Measurements from ENCODE around the gene EFL1. TPM values are rescaled to one million over a fixed set of nuclear protein-coding genes. Genes with fewer than 3 reads are reported as not detected.

The EFL1 gene
- total RNA-seq, 1 experiment from 2014 or later, result 29.1 TPM

DNA sequence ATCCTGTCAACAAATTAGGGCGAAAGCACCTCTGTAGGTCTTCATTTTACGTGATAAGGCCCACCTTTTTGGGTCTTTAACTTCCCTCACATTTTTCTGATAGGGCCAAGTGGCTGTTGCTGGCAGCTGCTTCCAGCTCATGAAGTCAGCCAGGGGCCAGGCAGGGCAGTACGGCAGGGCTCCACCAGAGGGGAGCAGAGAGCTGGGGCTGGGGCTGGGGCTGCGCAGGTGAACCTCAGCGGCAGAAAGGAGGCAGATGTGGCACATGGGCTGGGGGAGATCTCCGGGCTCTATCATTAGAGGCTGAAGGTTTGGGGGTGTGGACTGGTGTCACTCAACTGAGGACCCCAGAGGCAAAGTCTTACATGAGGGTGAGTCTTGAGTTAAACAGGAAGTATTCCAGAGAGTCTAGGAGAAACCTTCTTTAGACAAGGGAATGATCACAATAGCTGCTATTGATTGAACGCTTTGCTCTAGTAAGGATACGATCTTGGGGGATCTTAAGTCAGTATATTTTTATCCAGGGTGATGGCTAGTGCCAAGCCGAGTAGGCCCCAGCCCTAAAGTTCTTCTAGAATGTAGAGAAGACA is 153.9 kb downstream of the EFL1 start:
- Mint-ChIP-seq H3K4me3 (ENCODE audit: low read depth, unreplicated experiment) (peak overlapping the region; percentile 9), H3K36me3 (ENCODE audit: insufficient read depth, unreplicated experiment) (no peaks in the 10 kb centered on the region), H3K4me1 (ENCODE audit: low read depth, unreplicated experiment) (peaks cover 8% of the 10 kb centered on the region), H3K27me3 (ENCODE audit: unreplicated experiment) (peaks cover 15% of the 10 kb centered on the region), H3K27ac (ENCODE audit: unreplicated experiment) (no peak overlapping the region), H3K9me3 (ENCODE audit: low read depth, unreplicated experiment) (no peaks in the 10 kb centered on the region)
- intact Hi-C loops (cut with micrococcal nuclease; ENCODE audit: unreplicated experiment), result loop anchor here (1.0 to 10.0 kb wide), 3 partner anchors 32 to 274 kb away; no protein-coding TSS in a partner anchor
- no TSS peak for BruUV-seq (replicated peaks)
- CTCF ChIA-PET, result interaction anchor here (0.6 to 1.6 kb wide), 11 partner anchors 11 to 95 kb away, joined by 3 to 27 read pairs (median 5); no protein-coding TSS in a partner anchor
- DNase-seq, result peak; percentile 94
- TF ChIP-seq, protein P1, sequence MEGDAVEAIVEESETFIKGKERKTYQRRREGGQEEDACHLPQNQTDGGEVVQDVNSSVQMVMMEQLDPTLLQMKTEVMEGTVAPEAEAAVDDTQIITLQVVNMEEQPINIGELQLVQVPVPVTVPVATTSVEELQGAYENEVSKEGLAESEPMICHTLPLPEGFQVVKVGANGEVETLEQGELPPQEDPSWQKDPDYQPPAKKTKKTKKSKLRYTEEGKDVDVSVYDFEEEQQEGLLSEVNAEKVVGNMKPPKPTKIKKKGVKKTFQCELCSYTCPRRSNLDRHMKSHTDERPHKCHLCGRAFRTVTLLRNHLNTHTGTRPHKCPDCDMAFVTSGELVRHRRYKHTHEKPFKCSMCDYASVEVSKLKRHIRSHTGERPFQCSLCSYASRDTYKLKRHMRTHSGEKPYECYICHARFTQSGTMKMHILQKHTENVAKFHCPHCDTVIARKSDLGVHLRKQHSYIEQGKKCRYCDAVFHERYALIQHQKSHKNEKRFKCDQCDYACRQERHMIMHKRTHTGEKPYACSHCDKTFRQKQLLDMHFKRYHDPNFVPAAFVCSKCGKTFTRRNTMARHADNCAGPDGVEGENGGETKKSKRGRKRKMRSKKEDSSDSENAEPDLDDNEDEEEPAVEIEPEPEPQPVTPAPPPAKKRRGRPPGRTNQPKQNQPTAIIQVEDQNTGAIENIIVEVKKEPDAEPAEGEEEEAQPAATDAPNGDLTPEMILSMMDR (IDR thresholded peaks at IDR 0.05; ENCODE audit: unreplicated experiment), result peak; percentile 93

DNA sequence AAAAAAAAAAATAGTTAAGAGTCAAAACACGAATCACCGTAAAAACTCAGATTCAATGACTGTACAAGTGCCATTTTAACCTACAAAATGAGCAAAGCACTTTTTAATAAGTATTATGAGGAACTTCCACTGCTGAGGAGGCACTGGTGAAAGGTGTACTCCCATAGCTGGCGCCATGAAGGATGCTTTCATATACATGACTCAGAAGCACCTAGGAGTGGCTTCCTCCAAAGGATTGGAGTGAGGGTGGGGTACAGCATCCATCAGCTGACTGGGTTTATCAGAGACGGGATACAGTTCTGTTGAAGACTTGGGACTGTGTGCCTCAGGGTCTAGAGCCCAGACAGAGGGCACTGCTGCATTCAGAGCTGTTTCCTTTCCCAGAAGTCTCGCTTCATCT is 155.9 kb downstream of the EFL1 start:
- no peak for DNase-seq
- no peak overlapping the region for H3K27ac Mint-ChIP-seq (ENCODE audit: unreplicated experiment)
- H3K4me3 Mint-ChIP-seq (ENCODE audit: low read depth, unreplicated experiment), result no peak overlapping the region
- CTCF ChIA-PET, result interaction anchor here (0.6 to 1.1 kb wide), 4 partner anchors 11 to 587 kb away, joined by 3 to 5 read pairs (median 3); no protein-coding TSS in a partner anchor
- peaks cover 8% of the 10 kb centered on the region for H3K4me1 Mint-ChIP-seq (ENCODE audit: low read depth, unreplicated experiment)
- H3K9me3 Mint-ChIP-seq (ENCODE audit: low read depth, unreplicated experiment), result no peaks in the 10 kb centered on the region
- BruUV-seq (replicated peaks), result no TSS peak
- intact Hi-C loops (cut with micrococcal nuclease; ENCODE audit: unreplicated experiment), result loop anchor here (10.0 kb wide), 1 partner anchor 272 kb away; no protein-coding TSS in a partner anchor
- TF ChIP-seq, protein P1 (IDR thresholded peaks at IDR 0.05; ENCODE audit: unreplicated experiment), result no peak
- no peaks in the 10 kb centered on the region for H3K36me3 Mint-ChIP-seq (ENCODE audit: insufficient read depth, unreplicated experiment)
- peaks cover 28% of the 10 kb centered on the region for H3K27me3 Mint-ChIP-seq (ENCODE audit: unreplicated experiment)

DNA sequence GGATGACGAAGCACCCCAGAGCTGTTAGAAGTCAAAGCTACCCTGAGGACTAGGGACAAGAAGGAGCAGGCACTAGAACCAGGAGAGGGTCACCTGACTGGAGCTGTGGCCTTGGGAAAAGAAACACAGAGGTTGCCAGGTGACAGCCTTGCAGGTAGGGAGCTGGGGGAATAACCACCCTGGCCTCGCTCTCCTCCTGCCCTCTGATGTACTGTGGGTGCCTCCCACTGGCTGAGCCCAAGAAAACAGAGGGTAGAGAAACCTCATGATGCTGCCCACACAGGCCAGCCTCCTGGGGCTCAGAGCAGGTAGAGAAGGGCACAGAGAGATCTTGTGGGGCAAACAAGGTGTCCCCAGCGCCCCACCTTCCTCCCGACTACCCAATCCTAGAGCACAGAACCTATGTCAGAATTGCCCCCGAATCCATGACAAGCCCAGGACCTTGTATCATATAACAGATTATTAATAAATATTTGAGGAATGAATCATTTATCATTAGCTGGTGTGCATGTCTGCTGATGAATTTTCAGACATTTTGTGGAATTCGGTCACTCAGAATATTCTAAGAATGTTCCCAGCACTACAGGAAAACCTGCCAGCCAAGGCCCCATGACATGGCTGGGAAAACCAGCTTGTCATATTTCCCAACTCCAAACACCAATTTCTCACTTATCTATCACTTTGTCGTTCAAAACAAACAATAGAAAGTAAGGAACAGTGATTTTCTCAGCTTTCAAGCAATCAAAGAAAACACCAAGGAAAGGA is 156.9 kb downstream of the EFL1 start:
- CTCF ChIA-PET, result interaction anchor here (0.7 to 1.1 kb wide), 4 partner anchors 23 to 840 kb away, joined by 3 read pairs; no protein-coding TSS in a partner anchor
- Mint-ChIP-seq H3K27me3 (ENCODE audit: unreplicated experiment) (peaks cover 39% of the 10 kb centered on the region), H3K9me3 (ENCODE audit: low read depth, unreplicated experiment) (no peaks in the 10 kb centered on the region), H3K27ac (ENCODE audit: unreplicated experiment) (no peak overlapping the region), H3K4me3 (ENCODE audit: low read depth, unreplicated experiment) (no peak overlapping the region), H3K4me1 (ENCODE audit: low read depth, unreplicated experiment) (peaks cover 8% of the 10 kb centered on the region), H3K36me3 (ENCODE audit: insufficient read depth, unreplicated experiment) (no peaks in the 10 kb centered on the region)
- DNase-seq, result peak; percentile 44
- BruUV-seq (replicated peaks), result no TSS peak
- intact Hi-C loops (cut with micrococcal nuclease; ENCODE audit: unreplicated experiment), result loop anchor here (2.0 to 10.0 kb wide), 3 partner anchors 271 to 695 kb away; no protein-coding TSS in a partner anchor
- TF ChIP-seq, protein P1 (IDR thresholded peaks at IDR 0.05; ENCODE audit: unreplicated experiment), result no peak

DNA sequence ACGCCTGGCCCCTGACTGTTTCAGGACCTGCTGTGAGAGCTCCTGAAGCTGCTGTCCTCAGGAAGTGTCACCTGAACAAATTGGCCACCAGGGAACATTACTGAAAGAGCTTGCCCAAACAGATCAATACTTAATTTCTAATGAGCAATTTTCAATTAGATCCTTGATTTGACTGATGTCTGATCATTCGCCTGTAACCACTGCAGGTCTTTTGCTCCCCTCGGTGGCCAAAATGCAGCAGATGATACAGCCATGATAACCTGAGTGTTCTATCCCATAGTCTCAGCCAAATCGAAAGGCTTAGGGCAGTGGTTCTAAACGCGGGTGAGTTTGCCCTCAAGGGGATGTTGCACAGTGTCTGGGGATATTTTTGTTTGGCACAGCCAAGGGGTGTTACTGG is 159.1 kb downstream of the EFL1 start:
- no peaks in the 10 kb centered on the region for H3K36me3 Mint-ChIP-seq (ENCODE audit: insufficient read depth, unreplicated experiment)
- H3K27ac Mint-ChIP-seq (ENCODE audit: unreplicated experiment), result no peak overlapping the region
- no peak overlapping the region for H3K4me3 Mint-ChIP-seq (ENCODE audit: low read depth, unreplicated experiment)
- intact Hi-C loops (cut with micrococcal nuclease; ENCODE audit: unreplicated experiment), result loop anchor here (10.0 kb wide), 1 partner anchor 269 kb away; no protein-coding TSS in a partner anchor
- H3K9me3 Mint-ChIP-seq (ENCODE audit: low read depth, unreplicated experiment), result no peaks in the 10 kb centered on the region
- TF ChIP-seq, protein P1 (IDR thresholded peaks at IDR 0.05; ENCODE audit: unreplicated experiment), result no peak
- CTCF ChIA-PET, result interaction anchor here (0.7 kb wide), 1 partner anchor 55 kb away, joined by 5 read pairs; no protein-coding TSS in a partner anchor
- peaks cover 59% of the 10 kb centered on the region for H3K27me3 Mint-ChIP-seq (ENCODE audit: unreplicated experiment)
- H3K4me1 Mint-ChIP-seq (ENCODE audit: low read depth, unreplicated experiment), result peaks cover 3% of the 10 kb centered on the region
- BruUV-seq (replicated peaks), result no TSS peak
- no peak for DNase-seq
